HFF-Myc (cell line): Measurements from ENCODE around the gene SGCA.

Experiments
- DNase-seq: peaks from one replicate; pipeline ENCODE4 v3.0.0-alpha.2; 2011; ENCODE audit warnings: low read depth; ENCODE audit errors: extremely low read depth
- H3K4me3 ChIP-seq: replicated peaks from 2 replicates; pipeline ENCODE4 v1.5.1; 2011; ENCODE audit warnings: low read depth, mild to moderate bottlenecking, control low read depth, low read length
- CTCF ChIP-seq: IDR thresholded peaks from 2 replicates; pipeline ENCODE4 v1.5.1; 2012; ENCODE audit warnings: mild to moderate bottlenecking, low read depth, low read length, control low read depth; ENCODE audit errors: missing control alignments

Gene SGCA

DNA sequence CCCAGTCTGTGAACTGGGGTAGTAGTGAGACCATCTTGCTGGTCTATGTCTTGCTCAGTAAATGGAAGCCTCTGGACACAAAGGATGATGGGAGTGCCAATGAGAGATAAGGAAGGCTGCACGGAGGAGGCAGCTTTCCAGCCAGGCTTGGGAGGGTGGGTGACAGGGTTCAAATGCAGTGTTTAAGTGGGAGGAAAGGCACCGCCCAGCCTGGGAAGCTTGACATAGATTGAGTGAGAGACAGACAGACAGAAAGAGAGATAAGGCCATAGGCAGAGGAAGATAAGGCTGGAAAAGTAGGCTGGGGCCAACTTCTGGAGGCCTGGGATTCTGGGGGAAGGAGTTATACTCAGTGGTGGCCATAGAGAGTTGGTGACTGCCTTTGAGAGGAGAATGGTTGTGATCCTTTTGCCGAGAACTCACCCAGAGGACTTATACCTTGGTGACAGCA is 42.8 kb downstream of the SGCA start:
- TF ChIP-seq CTCF: no peak
- DNase-seq: no peak
- no peak overlapping the region for H3K4me3 ChIP-seq

GRCh38 chr17:50209133-50209471 is 43.3 kb downstream of the SGCA start:
- no peak for DNase-seq
- no peak for TF ChIP-seq CTCF
- H3K4me3 ChIP-seq: no peak overlapping the region

DNA sequence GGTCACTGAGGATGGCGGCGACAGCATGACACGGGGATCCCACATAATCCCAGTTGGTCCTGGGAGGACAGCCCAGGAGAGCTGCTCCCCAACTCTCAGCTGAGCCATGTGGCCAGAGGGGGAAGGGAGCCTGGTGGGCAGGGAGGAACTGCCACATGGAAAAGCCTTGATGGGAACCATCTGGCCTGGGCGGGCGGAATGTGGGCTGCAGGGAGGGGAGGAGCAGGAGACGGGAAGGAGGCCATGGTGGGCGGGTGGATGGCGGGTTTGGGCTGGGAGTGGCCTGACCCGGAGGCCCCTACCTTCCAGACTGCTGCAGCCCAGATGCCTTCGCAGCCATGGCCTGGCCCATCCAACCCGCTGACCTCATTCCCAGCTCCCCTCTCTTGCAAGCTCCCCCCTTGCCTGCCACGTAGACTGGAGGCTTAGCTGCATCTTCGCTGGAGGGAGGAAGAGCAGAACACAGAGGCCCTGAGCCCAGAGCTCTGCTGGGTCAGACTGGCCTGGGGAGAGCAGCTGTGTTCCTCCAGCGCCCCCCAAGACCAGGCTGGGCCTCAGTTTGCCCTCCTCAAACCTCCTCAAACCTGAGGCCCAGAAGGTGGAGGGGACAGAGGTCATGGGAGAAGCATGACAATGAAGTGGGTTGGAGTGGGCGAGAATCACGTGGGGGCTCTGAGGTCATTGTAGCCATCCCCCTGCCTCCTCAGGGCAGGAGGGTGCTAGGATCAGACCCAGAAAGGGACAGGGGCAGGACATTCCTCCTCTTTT is 43.9 kb downstream of the SGCA start:
- peak; percentile 98 for DNase-seq
- H3K4me3 ChIP-seq: peak overlapping the region; percentile 33
- TF ChIP-seq CTCF: no peak

DNA sequence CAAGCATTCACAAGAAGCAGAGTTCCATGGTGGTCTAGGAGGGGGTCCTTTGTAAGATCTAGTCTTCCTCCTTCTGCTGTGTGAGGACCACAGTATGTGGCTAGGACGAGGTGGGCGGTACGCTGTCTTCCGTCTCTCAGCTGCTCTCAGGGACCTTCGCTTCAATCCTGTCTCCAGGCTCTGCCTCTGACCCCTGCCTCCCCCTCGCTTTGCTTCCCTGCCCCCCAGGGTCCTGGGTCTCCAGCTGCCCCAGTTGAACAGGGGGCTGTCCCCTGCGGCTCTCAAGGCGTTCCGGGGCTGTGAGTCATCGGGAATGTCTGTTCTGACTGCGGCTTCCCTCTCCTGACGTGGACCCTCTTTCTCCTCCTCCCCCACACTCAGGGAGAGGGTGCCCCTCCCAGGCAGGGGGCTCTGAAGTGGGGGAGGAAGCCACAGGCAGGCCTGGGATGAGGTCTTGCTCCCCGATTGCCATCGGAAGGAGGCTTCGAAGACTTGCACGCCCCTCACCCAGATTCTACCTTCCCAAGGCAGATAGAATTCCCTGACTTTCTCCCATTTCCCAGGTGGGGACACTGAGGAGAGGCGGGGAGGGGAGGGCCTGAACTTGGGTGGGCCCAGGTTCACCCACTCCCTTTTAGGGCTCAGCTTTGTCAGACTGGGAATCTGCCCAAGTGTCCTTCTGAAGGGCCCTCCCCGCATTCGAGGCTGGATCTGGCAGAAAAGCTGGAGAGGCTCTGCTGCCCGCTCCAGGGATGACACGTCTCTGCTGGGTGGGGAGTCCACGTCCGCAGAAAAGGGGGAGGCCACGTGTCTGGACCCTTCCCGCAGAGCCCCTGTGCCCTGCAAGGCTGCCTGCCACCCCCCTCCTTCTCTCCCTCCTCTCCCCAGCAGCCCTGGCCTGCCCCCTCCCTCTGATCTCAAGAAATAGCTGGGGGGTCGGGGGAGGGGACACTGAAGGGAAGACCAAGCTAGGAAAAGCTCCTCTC is 44.7 kb downstream of the SGCA start:
- TF ChIP-seq CTCF: no peak
- peak; percentile 93 for DNase-seq
- H3K4me3 ChIP-seq: peak overlapping the region; percentile 33

GRCh38 chr17:50211249-50212120 is 45.7 kb downstream of the SGCA start:
- TF ChIP-seq CTCF: no peak
- no peak for DNase-seq
- peak overlapping the region; percentile 20 for H3K4me3 ChIP-seq
